Activated CD8-positive, alpha-beta T cell treated with anti-CD3 and anti-CD28 coated beads for 36 hours (primary cell): Measurements from ENCODE around the gene RMND5B. TPM values are rescaled to one million over a fixed set of nuclear protein-coding genes. Genes with fewer than 3 reads are reported as not detected.
"Not testable (repeated sequence)": the region's sequence is repeated elsewhere in the genome, so short reads cannot be mapped to it uniquely, and the experiment has no call there.

Source experiments
- ATAC-seq: fragments of 200-7000 bp; cut with Tn5 transposase; one replicate; pipeline ENCODE4 v1.10.0; 2021; ENCODE audit warnings: mild to moderate bottlenecking, moderate library complexity
- CTCF ChIA-PET: fragments of 350-600 bp; sonication (Branson Sonifier 250); formaldehyde crosslinking; loops from one replicate; lab custom pipeline; 2021; ENCODE audit warnings: antibody characterized with exemption; lab: Charles Lee
- POLR2A ChIA-PET: fragments of 350-600 bp; sonication (Branson Sonifier 250); formaldehyde crosslinking; loops from one replicate; lab custom pipeline; 2021; ENCODE audit warnings: antibody characterized with exemption; lab: Charles Lee
- DNase-seq: peaks from one replicate; pipeline ENCODE4 v3.0.0-alpha.2; 2020
- H3K27ac Mint-ChIP-seq: one replicate; pipeline ENCODE4 v1.8.0; 2021; ENCODE audit warnings: mild to moderate bottlenecking, mixed read lengths
- H3K27me3 Mint-ChIP-seq: one replicate; pipeline ENCODE4 v1.8.0; 2021; ENCODE audit warnings: mixed read lengths
- H3K36me3 Mint-ChIP-seq: one replicate; pipeline ENCODE4 v1.8.0; 2021; ENCODE audit warnings: low read depth, mixed read lengths
- H3K4me1 Mint-ChIP-seq: one replicate; pipeline ENCODE4 v1.8.0; 2021; ENCODE audit warnings: low read depth, mixed read lengths
- H3K4me3 Mint-ChIP-seq: one replicate; pipeline ENCODE4 v1.8.0; 2021; ENCODE audit warnings: mild to moderate bottlenecking, moderate library complexity, mixed read lengths
- H3K9me3 Mint-ChIP-seq: one replicate; pipeline ENCODE4 v1.8.0; 2021; ENCODE audit warnings: mixed read lengths
- CTCF ChIP-seq: fragments of 200-600 bp; IDR thresholded peaks from one replicate; pipeline ENCODE4 v1.8.0; 2022; ENCODE audit warnings: antibody characterized with exemption, mild to moderate bottlenecking
- intact Hi-C: fragments of 100-400 bp; cut with micrococcal nuclease; formaldehyde crosslinking; loops from one replicate; pipeline ENCODE4 v1.10.0; 2022
- total RNA-seq, 2 experiments: library from RNA; stranded (reverse); gene quantifications; one replicate each; pipeline ENCODE4 v1.2.3, GENCODE V29; 2021

The RMND5B gene
- total RNA-seq, 2 experiments from 2014 or later, result 32.9 to 33.4 TPM

DNA sequence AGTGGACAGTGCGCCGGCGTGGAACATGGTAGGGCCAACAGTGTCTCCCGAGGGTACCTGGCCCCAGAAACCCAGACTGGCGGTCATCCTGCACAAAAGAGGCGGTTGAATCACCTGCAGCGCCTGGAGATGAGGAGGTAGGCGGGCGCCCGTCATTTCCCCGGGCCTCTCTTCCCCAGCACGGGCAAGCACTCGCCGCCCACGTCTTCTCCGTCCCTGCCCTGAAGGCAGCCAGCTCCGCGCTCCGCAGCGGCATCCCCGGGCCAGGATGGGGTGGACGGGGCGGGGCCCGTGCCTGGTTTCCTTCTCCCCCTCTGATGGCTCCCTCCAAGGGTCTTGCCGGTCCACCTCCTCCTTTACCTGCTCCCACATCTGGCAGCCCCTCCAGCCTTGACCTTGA, 44.5 kb upstream of the RMND5B start:
- Mint-ChIP-seq H3K4me3 (no peak overlapping the region), H3K9me3 (no peaks in the 10 kb centered on the region), H3K27me3 (peaks cover 3% of the 10 kb centered on the region), H3K4me1 (peaks cover 6% of the 10 kb centered on the region), H3K27ac (no peak overlapping the region), H3K36me3 (no peaks in the 10 kb centered on the region)
- ChIA-PET POLR2A (no interaction called here), CTCF (no interaction called here)
- ATAC-seq (no peak), DNase-seq (no peak)
- no peak for TF ChIP-seq CTCF
- intact Hi-C loops, result no loop called here

DNA sequence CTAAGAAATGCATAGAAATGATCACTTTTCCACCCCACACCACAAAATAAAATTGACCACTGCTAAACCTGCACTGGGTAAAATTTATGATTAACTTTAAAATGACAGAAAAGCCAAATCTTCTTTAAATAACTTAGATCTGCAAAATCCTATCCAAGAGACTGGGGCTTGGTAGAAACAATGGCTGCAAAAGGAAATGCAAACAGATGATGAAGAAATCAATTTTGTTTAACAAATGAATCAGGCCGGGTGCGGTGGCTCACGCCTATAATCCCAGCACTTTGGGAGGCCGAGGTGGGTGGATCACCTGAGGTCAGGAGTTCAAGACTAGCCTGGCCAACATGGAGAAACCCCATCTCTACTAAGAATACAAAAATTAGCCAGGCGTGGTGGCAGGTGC, 43.6 kb upstream of the RMND5B start:
- POLR2A ChIA-PET, result not testable (repeated sequence)

DNA sequence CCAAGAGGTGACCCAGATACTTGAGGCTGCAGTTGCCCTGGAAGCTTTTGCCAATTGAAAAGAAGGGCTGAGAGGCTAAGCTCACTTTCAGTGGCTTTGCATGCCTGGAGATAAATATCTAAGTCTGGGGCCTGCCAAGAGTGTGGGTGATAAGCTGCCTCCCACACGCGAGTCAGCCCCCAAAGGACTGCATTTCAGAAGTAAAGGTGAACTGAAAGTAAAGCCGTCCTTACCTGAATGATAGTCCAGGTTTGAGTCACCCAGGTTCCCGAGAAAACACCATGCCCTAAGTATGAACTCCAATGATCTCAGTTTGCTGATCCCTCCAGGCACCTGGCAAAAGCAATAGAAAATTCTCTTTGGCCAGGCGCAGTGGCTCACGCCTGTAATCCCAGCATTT, 40.0 kb upstream of the RMND5B start:
- Mint-ChIP-seq H3K4me1 (peaks cover 21% of the 10 kb centered on the region), H3K27ac (no peak overlapping the region), H3K4me3 (no peak overlapping the region), H3K9me3 (peaks cover 2% of the 10 kb centered on the region), H3K27me3 (peaks cover 1% of the 10 kb centered on the region), H3K36me3 (no peaks in the 10 kb centered on the region)
- intact Hi-C loops, result no loop called here
- DNase-seq (peak; percentile 62), ATAC-seq (peak; percentile 60)
- TF ChIP-seq CTCF, result no peak
- ChIA-PET POLR2A (interaction anchor here (0.9 to 1.3 kb wide), 5 partner anchors 13 to 48 kb away, joined by 3 to 5 read pairs (median 3); no protein-coding TSS in a partner anchor), CTCF (interaction anchor here (0.9 to 5.0 kb wide), 7 partner anchors 15 to 73 kb away, joined by 3 to 39 read pairs (median 3); no protein-coding TSS in a partner anchor)

More for the DNA sequence above, 43.6 kb upstream of the RMND5B start:
- H3K4me3 Mint-ChIP-seq, ATAC-seq, H3K27me3 Mint-ChIP-seq, H3K27ac Mint-ChIP-seq, H3K9me3 Mint-ChIP-seq, CTCF ChIA-PET, DNase-seq, H3K4me1 Mint-ChIP-seq, H3K36me3 Mint-ChIP-seq, intact Hi-C loops: not testable (repeated sequence)

DNA sequence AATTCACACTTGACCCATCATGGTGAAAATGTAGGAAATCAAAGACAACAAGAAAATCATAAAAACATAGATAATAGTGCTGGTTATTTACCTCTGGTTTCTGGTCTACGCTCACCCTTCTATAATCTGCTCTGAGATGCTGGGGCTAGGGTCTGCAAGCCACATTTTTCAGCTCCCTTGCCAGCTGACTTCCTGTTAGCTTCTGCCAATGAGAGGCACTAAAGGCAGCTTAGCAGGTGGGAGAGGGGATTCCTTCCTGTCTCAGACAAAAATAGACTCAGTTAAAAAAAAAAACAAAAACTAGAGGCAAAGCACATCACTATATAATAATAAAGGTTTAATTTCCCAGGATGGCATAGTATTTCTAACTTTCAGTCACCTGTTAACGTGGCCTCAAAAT, 37.7 kb upstream of the RMND5B start:
- no peak for DNase-seq
- H3K36me3 Mint-ChIP-seq, result no peaks in the 10 kb centered on the region
- ChIA-PET POLR2A (interaction anchor here (0.8 to 1.9 kb wide), 2 partner anchors 28 to 111 kb away, joined by 3 to 6 read pairs; partner anchors contain the start of gene HNRNPAB), CTCF (interaction anchor here (1.6 to 1.7 kb wide), 2 partner anchors 18 to 26 kb away, joined by 3 to 7 read pairs; no protein-coding TSS in a partner anchor)
- H3K4me1 Mint-ChIP-seq, result peaks cover 21% of the 10 kb centered on the region
- ATAC-seq, result no peak
- TF ChIP-seq CTCF, result no peak
- H3K27ac Mint-ChIP-seq, result no peak overlapping the region
- no peak overlapping the region for H3K4me3 Mint-ChIP-seq
- intact Hi-C loops, result no loop called here
- H3K9me3 Mint-ChIP-seq, result peaks cover 2% of the 10 kb centered on the region
- no peaks in the 10 kb centered on the region for H3K27me3 Mint-ChIP-seq

GRCh38 chr5:178094345-178094744, 36.5 kb upstream of the RMND5B start:
- no peak overlapping the region for H3K4me3 Mint-ChIP-seq
- H3K36me3 Mint-ChIP-seq, result no peaks in the 10 kb centered on the region
- DNase-seq (peak; percentile 19), ATAC-seq (no peak)
- peaks cover 2% of the 10 kb centered on the region for H3K9me3 Mint-ChIP-seq
- no peak overlapping the region for H3K27ac Mint-ChIP-seq
- H3K27me3 Mint-ChIP-seq, result no peaks in the 10 kb centered on the region
- TF ChIP-seq CTCF, result no peak
- peaks cover 21% of the 10 kb centered on the region for H3K4me1 Mint-ChIP-seq
- POLR2A ChIA-PET, result interaction anchor here (1.0 to 1.9 kb wide), 2 partner anchors 22 to 26 kb away, joined by 3 to 6 read pairs; no protein-coding TSS in a partner anchor
- intact Hi-C loops, result no loop called here
- CTCF ChIA-PET, result interaction anchor here (1.1 to 1.7 kb wide), 2 partner anchors 14 to 19 kb away, joined by 3 to 7 read pairs; no protein-coding TSS in a partner anchor
